Urinary bladder (tissue), 4 donors: Measurements from ENCODE around the gene FFAR2. TPM values are rescaled to one million over a fixed set of nuclear protein-coding genes. Genes with fewer than 3 reads are reported as not detected.

Experiments
- DNase-seq: peaks from one replicate; pipeline ENCODE4 v3.0.0-alpha.2; 2015; ENCODE audit errors: extremely low spot score
- H3K27ac ChIP-seq: one replicate; pipeline ENCODE4 v1.5.1; 2013; ENCODE audit warnings: low read depth, mild to moderate bottlenecking, moderate library complexity
- H3K36me3 ChIP-seq: one replicate; pipeline ENCODE4 v1.6.1; 2013; ENCODE audit warnings: mild to moderate bottlenecking, moderate library complexity; ENCODE audit not compliant: insufficient read depth
- H3K4me1 ChIP-seq: one replicate; pipeline ENCODE4 v1.6.1; 2013; ENCODE audit warnings: mild to moderate bottlenecking, moderate library complexity; ENCODE audit not compliant: insufficient read depth
- H3K4me3 ChIP-seq: one replicate; pipeline ENCODE4 v1.5.1; 2013; ENCODE audit warnings: low read depth, low read length
- WGBS: extraction: QIAGEN DNeasy Blood & Tissue Kit; methylation state at CpG from one replicate; pipeline ENCODE4 v1.1.7; 2013; 5-methylcytosine and 5-hydroxymethylcytosine counted together
- polyA plus RNA-seq: library from polyadenylated mRNA; stranded (reverse); fragments of 200-250 nt; gene quantifications from one replicate; pipeline ENCODE4 v1.2.3, GENCODE V29; 2013
- small RNA-seq: library from RNA; depleted of rRNA; stranded (forward); fragments of <200 nt; gene quantifications from one replicate; pipeline ENCODE3, GENCODE V24; 2014
- total RNA-seq: library from RNA; depleted of rRNA; stranded (reverse); fragments of >200 nt; gene quantifications from one replicate; pipeline ENCODE4 v1.2.3, GENCODE V29; 2014
- donor health status: healthy with polysubstance abuse.
- donor health status: healthy.

The FFAR2 gene
- total and polyA plus RNA-seq, 2 donors = 0.05 to 0.69 TPM

DNA sequence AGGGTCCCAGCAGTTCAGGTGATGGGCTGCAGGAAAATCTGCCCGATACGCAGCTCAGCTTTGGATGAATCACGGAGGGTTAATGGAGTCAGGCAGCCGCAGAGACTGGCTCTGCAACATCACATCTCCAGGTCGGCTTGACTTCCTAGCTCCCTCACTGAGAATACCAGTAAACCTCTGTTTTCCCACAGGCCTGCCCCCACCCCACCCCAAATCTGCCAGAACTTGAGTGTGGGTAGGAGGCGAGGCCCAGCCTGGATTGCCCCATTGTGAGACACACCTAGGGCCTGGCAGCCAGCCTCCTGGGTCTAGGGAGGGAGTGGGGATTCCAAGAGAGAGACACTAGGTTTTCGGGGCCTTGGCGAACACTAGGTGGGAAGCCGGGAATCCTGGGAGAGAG is 45.9 kb downstream of the FFAR2 start:
- DNase-seq = no peak
- WGBS = 91% methylated on average over 9 of the region's 9 CpGs
- no peak overlapping the region for H3K4me3 ChIP-seq
- no peaks in the 10 kb centered on the region for H3K36me3 ChIP-seq
- H3K27ac ChIP-seq = no peak overlapping the region
- H3K4me1 ChIP-seq = no peaks in the 10 kb centered on the region

DNA sequence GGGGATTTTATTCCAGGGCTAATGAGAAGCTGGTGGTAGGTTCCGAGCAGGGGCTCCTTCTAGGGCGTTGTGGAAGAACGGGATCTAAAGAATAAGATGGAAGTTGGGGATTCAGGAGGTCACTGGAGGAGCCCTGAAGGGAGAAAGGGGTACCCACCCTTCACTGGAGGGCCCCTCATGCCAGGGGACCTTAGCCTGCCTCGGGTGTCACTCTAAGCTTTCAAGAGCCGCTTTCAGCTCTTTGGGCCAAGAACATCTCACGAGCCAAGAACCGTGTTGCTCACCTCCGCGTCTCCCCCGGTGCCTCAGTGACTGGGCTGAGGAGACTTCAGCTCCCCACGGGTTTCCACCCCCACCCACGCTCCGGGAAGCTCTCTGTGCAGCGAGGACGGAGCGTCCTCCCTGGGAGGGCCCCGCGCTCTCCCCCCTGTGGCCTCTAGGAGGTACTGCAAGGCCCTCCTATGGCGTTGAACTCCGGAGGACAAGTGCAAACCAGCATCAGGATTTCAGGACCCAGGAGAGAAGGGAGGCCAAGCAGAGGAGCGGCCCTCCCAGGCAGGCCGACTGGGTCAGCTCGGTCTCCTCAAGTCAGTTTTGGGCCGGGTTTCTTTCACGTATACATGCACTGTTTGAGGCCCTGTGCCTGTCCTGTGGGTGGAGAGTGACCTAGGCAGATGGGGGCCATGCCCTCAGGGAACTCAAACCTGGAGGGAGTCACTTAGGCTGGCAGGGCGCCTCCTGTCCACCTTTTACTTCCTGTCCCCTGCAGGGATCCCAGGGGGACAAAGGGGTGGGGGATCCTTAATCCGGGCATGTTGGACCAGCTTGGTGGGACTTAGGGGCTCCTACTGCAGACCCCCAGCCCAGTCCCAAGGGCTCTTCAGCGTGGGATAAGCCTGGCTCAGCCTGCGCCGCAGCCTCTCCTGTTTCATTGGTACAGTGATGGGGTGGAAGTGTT is 47.3 kb downstream of the FFAR2 start:
- H3K27ac ChIP-seq = no peak overlapping the region
- WGBS = 26% methylated on average over 30 of the region's 30 CpGs
- DNase-seq = no peak
- no peaks in the 10 kb centered on the region for H3K4me1 ChIP-seq
- no peak overlapping the region for H3K4me3 ChIP-seq
- H3K36me3 ChIP-seq = no peaks in the 10 kb centered on the region

DNA sequence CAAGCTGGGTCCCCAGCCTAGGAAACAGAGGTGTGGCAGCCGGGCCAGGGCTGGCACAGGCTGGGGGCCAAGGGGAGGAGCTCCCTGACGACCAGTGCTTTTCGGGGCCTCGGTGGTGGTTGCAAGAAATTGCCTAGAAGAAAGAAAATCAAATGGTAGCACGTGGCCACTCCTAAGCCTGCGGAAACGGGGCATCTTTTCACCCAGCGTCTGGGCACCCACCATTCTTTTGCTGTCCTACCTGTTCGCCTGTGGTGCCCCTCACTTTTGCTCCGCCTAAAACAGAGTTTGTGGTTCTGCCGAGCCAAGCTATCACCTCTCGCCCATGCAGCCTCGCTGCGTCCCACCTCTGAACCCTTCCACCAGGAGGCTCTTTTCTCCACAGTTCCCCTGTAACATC is 49.3 kb downstream of the FFAR2 start:
- Histone ChIP-seq H3K4me3 (no peak overlapping the region), H3K27ac (no peak overlapping the region), H3K36me3 (no peaks in the 10 kb centered on the region), H3K4me1 (no peaks in the 10 kb centered on the region)
- no peak for DNase-seq
- 81% methylated on average over 14 of the region's 14 CpGs for WGBS

DNA sequence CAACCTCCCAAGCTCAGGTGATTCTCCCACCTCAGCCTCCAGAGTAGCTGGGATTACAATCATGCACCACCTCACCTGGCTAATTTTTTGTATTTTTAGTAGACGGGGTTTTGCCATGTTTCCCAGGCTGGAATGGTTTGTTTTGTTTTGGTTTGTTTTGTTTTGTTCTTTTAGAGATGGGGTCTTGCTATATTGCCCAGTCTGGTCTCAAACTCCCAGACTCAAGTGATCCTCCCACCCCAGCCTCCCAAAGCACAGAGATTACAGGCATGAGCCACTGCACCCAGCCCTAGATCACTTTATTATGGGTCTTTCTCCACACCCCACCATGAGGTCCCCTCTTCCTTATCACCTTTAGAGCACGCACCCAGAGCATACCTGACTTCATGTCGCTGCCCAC is 50.2 kb downstream of the FFAR2 start:
- WGBS = 89% methylated on average over 3 of the region's 3 CpGs
- H3K4me3 ChIP-seq = no peak overlapping the region

DNA sequence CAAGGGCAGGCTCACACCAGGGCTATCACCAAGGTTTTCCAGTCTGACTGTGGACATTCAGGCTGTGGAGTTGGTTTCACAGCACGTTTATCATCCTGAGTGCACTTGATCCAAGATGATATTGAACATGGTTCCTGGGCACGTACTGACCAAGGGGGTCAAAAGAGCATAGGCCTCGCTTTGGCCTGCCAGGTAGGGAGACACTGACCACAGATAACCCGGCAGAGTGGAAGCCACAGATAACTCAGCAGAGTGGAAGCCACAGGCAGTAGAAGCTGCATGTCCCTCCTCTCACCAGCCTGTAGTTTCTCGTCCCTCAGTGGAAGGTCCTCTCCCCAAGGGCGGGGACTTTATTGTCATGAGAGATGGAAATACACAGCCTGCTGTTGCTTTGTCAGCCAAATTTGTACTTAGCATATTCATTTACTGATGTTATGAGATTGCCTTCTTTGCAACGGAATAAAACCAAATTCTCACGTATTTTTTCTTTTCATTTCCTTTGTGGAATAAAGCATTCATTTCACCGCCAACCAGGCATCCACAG is 51.0 kb downstream of the FFAR2 start:
- Histone ChIP-seq H3K4me3 (no peak overlapping the region), H3K27ac (no peak overlapping the region), H3K36me3 (no peaks in the 10 kb centered on the region), H3K4me1 (no peaks in the 10 kb centered on the region)
- DNase-seq = no peak
- 75% methylated on average over 9 of the region's 9 CpGs for WGBS

More for the DNA sequence above, 50.2 kb downstream of the FFAR2 start:
- no peak for DNase-seq
- Histone ChIP-seq H3K36me3 (no peaks in the 10 kb centered on the region), H3K27ac (no peak overlapping the region), H3K4me1 (no peaks in the 10 kb centered on the region)

DNA sequence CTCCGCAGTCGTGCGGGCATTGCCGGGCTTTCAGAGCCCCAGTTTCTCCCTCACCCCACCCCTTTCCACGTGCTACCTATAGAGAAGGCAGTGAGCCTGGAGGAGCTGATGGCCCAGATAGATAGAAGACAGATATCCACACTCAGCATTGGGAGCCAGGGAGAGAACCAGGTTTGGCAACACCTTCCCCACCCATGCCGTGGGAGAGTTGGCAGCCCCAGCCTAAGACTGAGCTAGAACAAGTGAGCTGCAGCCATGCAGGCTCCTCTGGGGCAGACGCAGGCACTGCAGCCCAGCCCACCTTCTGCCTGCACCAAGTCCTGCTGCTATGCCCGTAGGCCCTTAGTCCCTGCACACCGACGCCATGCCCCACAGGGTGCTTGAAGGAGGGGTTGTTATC is 52.6 kb downstream of the FFAR2 start:
- WGBS = 83% methylated on average over 10 of the region's 10 CpGs
- Histone ChIP-seq H3K4me3 (no peak overlapping the region), H3K27ac (no peak overlapping the region), H3K36me3 (no peaks in the 10 kb centered on the region), H3K4me1 (no peaks in the 10 kb centered on the region)
- DNase-seq = no peak

Small RNA genes within 50 kb of the gene (small RNA-seq; reads per million reads assigned to genes)
- not detected for gene RN7SL491P

Other genes starting within 250 kb of the FFAR2 start
- not detected for gene FAM187B, start 219.5 kb upstream of the FFAR2 start, total RNA-seq
- not detected for gene FAM187B, start 219.5 kb upstream of the FFAR2 start, polyA plus RNA-seq
- 4.2 TPM for gene LSR, start 199.3 kb upstream of the FFAR2 start, total RNA-seq
- 27.9 TPM for gene LSR, start 199.3 kb upstream of the FFAR2 start, polyA plus RNA-seq
- 27.4 TPM for gene USF2, start 179.3 kb upstream of the FFAR2 start, total RNA-seq
- gene USF2, start 179.3 kb upstream of the FFAR2 start, polyA plus RNA-seq = 142 TPM
- not detected for gene HAMP, start 165.7 kb upstream of the FFAR2 start, total RNA-seq
- 0.19 TPM for gene HAMP, start 165.7 kb upstream of the FFAR2 start, polyA plus RNA-seq
- gene MAG, start 156.1 kb upstream of the FFAR2 start, total RNA-seq = 6.1 TPM
- 0.20 TPM for gene MAG, start 156.1 kb upstream of the FFAR2 start, polyA plus RNA-seq
- 8.8 TPM for gene CD22, start 119.1 kb upstream of the FFAR2 start, total RNA-seq
- 1.6 TPM for gene CD22, start 119.1 kb upstream of the FFAR2 start, polyA plus RNA-seq
- not detected for gene FFAR1, start 100.4 kb upstream of the FFAR2 start, total RNA-seq
- gene FFAR1, start 100.4 kb upstream of the FFAR2 start, polyA plus RNA-seq = not detected
- 0.16 TPM for gene FFAR3, start 89.8 kb upstream of the FFAR2 start, total RNA-seq
- gene FFAR3, start 89.8 kb upstream of the FFAR2 start, polyA plus RNA-seq = 0.68 TPM
- gene GPR42, start 77.2 kb upstream of the FFAR2 start, total RNA-seq = not detected
- 0.14 TPM for gene GPR42, start 77.2 kb upstream of the FFAR2 start, polyA plus RNA-seq
- not detected for gene KRTDAP, start 42.2 kb downstream of the FFAR2 start, total RNA-seq
- not detected for gene KRTDAP, start 42.2 kb downstream of the FFAR2 start, polyA plus RNA-seq
- 10.7 TPM for gene DMKN, start 65.4 kb downstream of the FFAR2 start, total RNA-seq
- 17.5 TPM for gene DMKN, start 65.4 kb downstream of the FFAR2 start, polyA plus RNA-seq
- not detected for gene SBSN, start 80.1 kb downstream of the FFAR2 start, total RNA-seq
- gene SBSN, start 80.1 kb downstream of the FFAR2 start, polyA plus RNA-seq = 0.15 TPM
- not detected for gene GAPDHS, start 85.2 kb downstream of the FFAR2 start, total RNA-seq
- gene GAPDHS, start 85.2 kb downstream of the FFAR2 start, polyA plus RNA-seq = not detected
- gene TMEM147, start 97.4 kb downstream of the FFAR2 start, total RNA-seq = 57.0 TPM
- gene TMEM147, start 97.4 kb downstream of the FFAR2 start, polyA plus RNA-seq = 141 TPM
- not detected for gene ATP4A, start 115.4 kb downstream of the FFAR2 start, total RNA-seq
- not detected for gene ATP4A, start 115.4 kb downstream of the FFAR2 start, polyA plus RNA-seq
- gene PMIS2, start 137.9 kb downstream of the FFAR2 start, total RNA-seq = not detected
- not detected for gene PMIS2, start 137.9 kb downstream of the FFAR2 start, polyA plus RNA-seq
- gene HAUS5, start 164.5 kb downstream of the FFAR2 start, total RNA-seq = 6.3 TPM
- gene HAUS5, start 164.5 kb downstream of the FFAR2 start, polyA plus RNA-seq = 8.8 TPM
- gene RBM42, start 180.8 kb downstream of the FFAR2 start, total RNA-seq = 14.8 TPM
- 89.5 TPM for gene RBM42, start 180.8 kb downstream of the FFAR2 start, polyA plus RNA-seq
- 0.32 TPM for gene ETV2, start 193.5 kb downstream of the FFAR2 start, total RNA-seq
- 1.7 TPM for gene ETV2, start 193.5 kb downstream of the FFAR2 start, polyA plus RNA-seq
- gene COX6B1, start 200.1 kb downstream of the FFAR2 start, total RNA-seq = 192 TPM
- gene COX6B1, start 200.1 kb downstream of the FFAR2 start, polyA plus RNA-seq = 592 TPM
- gene UPK1A, start 218.3 kb downstream of the FFAR2 start, total RNA-seq = 89.8 TPM
- 81.8 TPM for gene UPK1A, start 218.3 kb downstream of the FFAR2 start, polyA plus RNA-seq